HG03066 (cell line): ENCODE results near the gene PHACTR4.
A peak's percentile ranks its signal among the peaks of the same experiment; 100 is the strongest.
"Not testable (repeated sequence)": the region's sequence is repeated elsewhere in the genome, so short reads cannot be mapped to it uniquely, and the experiment has no call there.

Source experiments
- ATAC-seq: cut with Tn5 transposase; IDR thresholded peaks from one replicate; pipeline ENCODE4 v1.9.1; 2021; ENCODE audit warnings: low read depth; ENCODE audit not compliant: unreplicated experiment

The PHACTR4 gene

DNA sequence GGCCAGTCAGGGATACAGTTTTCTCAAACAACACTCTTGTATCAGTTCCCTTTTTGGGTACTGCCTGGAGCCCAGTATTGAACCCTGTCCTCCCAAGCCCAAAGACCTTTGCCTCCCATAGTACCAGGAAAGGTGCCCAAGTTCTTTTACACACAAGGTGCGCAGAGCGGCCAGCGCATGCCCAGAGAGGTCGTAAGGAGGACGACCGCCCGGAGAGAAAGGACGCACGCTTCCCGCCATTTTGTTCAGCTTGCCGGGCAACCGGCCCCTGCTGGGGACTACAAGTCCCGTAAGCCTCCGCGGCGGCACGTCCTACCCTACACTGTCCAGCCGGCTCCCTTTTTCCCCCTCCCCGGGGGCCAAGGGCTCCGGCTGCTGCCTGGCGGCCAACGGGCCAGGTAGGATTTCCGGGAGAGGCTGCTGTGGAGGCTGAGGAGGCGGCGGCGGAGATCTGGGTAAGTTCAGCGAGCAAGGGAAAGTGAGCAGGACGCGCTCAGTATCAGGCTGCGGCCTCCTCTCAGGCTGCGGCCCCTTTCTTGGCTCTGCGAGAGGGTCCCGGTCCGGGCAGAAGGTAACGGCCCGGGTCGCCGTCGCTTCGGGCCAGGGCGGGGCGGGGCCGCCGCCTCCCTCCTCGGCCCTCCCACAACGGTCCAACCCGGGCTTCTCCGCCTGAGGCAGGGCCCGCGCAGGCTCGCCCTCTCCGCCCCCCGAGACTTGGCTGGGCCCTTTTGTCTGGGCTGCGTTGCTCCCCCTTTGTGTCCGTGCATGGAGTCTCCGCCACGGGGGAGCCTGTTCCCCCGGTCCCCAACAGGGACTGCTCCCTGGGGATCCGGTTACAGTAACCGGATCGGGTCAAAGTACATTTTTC, at the start of gene PHACTR4:
PHACTR4 (plus strand) TSS at position 370 of the 868 bp plus-strand sequence. CDS start 37,708 bp downstream, outside the sequence.
- ATAC-seq = peak; percentile 85

DNA sequence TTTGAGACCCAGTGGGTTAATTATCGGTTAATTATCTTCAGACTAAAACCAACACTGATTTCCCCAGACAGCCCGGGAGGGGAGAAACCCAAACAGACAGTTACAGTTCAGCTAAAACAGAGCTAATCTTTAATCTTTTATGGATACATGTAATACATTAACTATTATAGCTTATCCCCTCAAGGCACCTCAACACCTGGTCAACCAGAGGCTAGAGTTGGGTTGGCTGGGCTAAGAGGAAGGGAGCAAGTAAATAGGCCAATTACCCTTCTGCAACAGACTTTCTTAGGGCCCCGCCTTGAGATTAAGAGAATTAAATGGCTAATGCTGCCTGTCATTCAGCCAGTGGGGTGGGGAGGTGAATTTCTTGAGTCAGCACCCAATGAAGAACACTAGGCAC, 47.3 kb upstream of the PHACTR4 start:
- ATAC-seq = no peak

DNA sequence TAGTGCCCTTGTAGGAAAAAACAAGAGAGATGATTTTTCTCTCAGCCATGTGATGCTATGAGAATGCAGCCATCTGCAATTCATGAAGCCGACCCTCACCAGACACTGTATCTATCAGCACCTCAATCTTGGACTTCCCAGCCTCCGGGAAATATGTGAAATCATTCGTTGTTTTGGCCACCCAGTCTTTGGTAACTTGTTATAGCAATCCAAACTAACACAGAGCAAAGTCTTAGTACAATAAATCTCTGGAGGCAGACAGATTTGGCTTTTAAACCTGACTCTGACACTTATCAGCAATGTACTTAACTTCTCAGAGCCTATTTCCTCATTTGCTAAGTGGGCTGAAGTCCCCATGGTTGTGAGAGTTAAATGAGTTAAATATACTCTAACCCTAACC, 45.8 kb upstream of the PHACTR4 start:
- no peak for ATAC-seq

DNA sequence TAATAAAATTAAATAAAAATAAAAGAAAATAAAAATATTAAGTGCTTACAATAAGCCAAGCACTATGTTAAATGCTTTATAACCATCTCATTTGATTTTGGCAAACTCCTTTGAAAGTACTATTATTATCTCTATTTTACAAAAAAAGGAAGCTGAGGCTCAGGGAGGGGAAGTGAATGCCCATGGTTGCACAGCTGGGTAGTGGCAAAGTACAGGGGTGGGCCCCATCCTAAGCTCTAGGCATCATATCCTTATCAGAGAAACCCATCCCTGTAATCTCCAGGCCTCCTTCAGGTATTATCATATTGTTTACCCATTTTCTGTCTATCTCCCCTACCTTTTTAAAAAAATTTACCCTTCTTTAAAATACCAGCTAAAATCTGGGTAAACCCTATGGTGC, 43.0 kb upstream of the PHACTR4 start:
- no peak for ATAC-seq

GRCh38 chr1:28326984-28327383, 42.6 kb upstream of the PHACTR4 start:
- ATAC-seq = no peak

- ATAC-seq = not testable (repeated sequence)
Observed at GRCh38 chr1:28327431-28327830, 42.1 kb upstream of the PHACTR4 start.

GRCh38 chr1:28328228-28328648, 41.3 kb upstream of the PHACTR4 start:
- ATAC-seq = no peak

DNA sequence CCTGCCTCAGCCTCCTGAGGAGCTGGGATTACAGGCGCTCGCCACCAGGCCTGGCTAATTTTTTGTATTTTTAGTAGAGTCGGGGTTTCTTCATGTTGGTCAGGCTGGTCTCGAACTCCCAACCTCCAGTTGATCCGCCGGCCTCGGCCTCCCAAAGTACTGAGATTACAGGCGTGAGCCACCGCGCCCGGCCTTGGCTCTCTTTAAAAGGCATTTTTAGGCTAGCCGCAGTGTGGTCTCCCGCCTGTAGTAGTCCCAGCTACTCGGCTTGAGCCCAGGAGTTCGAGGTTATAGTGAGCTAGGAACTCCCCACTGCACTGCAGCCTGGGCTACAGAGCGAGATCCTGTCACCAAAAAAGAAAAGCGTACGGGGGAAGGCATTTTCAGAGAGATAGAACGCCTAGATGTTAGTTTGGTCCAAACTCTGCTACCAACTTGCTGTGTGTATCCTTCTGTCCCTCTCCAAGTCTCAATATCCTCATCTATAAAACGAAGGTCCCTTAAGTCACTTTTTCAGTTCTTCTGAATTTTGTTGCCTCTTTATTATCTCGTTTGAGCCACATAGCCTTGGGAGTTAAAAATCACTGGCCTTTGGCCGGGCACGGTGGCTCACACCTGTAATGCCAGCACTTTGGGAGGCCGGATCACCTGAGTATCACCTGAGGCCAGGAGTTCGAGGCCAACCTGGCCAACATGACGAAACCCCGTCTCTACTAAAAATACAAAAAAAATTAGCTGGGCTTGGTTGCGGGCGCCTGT, 40.0 kb upstream of the PHACTR4 start:
- ATAC-seq = no peak

DNA sequence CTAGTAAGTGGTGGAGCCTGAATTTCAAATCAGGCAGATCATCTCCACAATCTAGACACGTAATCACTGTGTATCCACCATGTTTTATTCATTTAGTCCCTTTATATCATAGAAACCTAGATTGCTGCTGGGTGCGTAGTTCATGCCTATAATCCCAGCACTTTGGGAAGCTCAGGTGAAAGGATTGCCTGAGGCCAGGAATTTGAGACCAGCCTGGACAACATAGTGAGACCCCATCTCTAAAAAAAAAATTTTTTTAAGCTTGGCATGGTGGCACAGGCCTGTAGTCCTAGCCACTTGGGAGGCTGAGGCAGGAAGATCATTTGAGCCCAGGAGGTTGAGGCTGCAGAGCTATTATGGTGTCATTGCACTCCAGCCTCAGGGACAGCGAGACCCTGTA, 30.6 kb upstream of the PHACTR4 start:
- no peak for ATAC-seq

GRCh38 chr1:28339551-28339950, 30.0 kb upstream of the PHACTR4 start:
- no peak for ATAC-seq

- ATAC-seq = no peak
Observed at GRCh38 chr1:28340221-28340974, 29.1 kb upstream of the PHACTR4 start.

DNA sequence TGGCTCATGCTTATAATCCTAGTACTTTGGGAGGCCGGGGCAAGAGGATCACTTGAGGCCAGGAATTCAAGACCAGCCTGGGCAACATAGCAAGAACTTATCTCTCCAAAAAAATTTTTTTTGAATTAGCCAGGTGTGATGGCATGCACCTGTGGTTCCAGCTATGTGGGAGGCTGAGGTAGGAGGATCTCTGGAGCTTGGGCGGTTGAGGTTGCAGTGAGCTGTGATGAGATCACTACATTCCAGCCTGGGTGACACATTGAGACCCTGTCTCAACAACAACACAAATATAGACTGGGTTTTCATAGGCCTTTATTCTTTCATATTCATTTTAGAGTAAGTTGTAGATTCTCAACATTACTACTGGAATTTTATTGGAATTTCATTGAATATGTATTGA, 27.9 kb upstream of the PHACTR4 start:
- no peak for ATAC-seq

DNA sequence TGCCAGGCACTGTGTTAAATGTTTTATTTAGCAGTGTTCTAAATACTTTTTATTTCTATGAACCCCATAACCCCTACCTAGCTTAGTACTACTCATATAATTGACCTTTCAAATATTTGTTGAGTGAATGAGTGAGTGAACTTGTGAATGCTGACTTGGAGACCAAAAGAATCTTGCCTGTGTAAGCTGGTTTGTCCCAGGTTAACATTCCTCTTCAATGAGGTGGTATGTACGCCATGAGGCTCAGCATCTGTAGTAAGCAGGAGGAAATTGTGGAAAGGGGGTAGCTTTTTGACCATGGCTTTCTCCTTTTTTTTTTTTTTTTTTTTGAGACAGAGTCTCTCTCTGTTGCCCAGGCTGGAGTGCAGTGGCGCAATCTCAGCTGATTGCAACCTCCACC, 26.1 kb upstream of the PHACTR4 start:
- ATAC-seq = no peak

- ATAC-seq = not testable (repeated sequence)
Observed at GRCh38 chr1:28353248-28353810, 16.2 kb upstream of the PHACTR4 start.

DNA sequence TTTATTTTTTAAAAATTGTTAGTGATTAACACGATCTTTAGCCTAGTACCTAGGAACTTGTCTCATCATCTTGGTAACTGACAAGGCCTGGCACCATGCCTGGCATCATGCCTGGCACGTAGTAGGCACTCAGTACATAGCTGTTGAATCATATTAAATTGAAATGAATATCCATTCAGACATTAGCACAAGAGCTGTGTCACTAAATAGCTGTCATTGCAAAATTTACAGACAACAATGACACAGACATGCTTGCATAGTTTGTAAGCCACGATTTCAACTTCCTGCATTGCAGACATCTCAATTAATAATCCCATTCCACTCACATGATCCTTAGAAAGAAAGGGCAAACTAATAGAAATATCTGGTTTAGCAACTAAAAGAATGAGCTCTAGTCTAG, 15.4 kb upstream of the PHACTR4 start:
- ATAC-seq = no peak

DNA sequence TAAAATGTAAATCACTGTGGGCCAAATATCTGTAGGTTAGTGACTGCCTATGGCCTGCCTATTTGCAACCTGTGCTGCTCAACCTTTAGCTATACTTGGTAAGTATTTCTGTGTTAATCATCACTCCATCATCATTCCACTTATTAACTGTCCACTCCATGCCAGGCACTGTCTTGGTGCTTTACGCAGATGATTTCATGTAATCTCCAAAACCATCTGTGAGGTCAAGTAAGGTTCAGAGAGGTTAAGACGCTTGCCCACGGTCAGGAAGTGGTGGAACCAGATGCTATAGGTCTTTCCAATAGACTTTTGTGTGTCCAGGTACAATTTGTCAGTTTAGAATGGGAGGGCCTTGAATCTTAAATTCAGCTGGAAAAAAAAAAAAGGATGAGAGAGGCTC, 10.8 kb upstream of the PHACTR4 start:
- no peak for ATAC-seq

- no peak for ATAC-seq
Observed at GRCh38 chr1:28359592-28360239, 9.8 kb upstream of the PHACTR4 start.

DNA sequence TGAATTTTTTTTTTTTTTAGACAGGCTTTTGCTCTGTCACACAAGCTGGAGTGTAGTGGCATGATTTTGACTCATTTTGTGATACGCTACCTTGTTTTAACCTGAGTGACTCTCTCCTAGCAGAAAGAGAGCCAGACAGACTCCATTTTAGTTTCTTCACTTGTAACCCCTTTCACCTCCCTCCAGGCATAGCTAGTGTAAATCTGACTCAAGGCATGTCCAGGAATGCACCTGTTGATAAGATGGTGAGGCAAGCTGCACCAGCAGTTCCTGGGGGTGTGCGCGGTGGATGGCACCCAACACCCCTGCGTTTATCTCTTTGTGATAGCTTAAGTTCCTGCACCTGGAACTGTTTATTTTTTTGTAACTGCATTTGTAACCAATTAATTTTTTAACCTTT, 4.7 kb upstream of the PHACTR4 start:
- ATAC-seq = no peak

- no peak for ATAC-seq
Observed at GRCh38 chr1:28365864-28366263, 3.7 kb upstream of the PHACTR4 start.

DNA sequence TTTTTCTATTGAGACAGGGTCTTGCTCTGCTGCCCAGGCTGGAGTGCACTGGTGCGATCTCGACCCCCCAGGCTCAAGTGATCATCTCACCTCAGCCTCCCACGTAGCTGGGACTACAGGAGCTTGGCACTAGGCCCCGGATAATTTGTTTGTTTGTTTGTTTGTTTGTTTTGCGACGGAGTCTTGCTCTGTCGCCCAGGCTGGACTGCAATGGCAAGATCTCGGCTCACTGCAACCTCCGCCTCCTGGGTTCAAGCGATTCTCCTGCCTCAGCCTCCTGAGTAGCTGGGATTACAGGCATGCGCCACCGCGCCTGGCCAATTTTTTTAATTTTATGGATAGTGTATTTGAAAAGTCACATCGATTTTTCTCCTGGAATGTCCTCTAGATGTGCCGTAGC, 932 bp upstream of the PHACTR4 start:
- ATAC-seq = not testable (repeated sequence)
